GM03348 (cell line): Measurements from ENCODE around the gene C19orf25.

Source experiments
- DNase-seq: peaks from one replicate; pipeline ENCODE4 v3.0.0; 2012; ENCODE audit warnings: low spot score

Gene C19orf25

GRCh38 chr19:1466461-1467214 is 12.4 kb downstream of the C19orf25 start:
- DNase-seq, result no peak

- no peak for DNase-seq
Observed at GRCh38 chr19:1466018-1466460, 13.0 kb downstream of the C19orf25 start.

GRCh38 chr19:1465191-1466016 is 13.6 kb downstream of the C19orf25 start:
- peak; percentile 56 for DNase-seq

GRCh38 chr19:1461862-1462261 is 17.2 kb downstream of the C19orf25 start:
- DNase-seq, result no peak

- no peak for DNase-seq
Observed at GRCh38 chr19:1460033-1460995, 18.7 kb downstream of the C19orf25 start.

GRCh38 chr19:1459479-1459878 is 19.5 kb downstream of the C19orf25 start:
- no peak for DNase-seq

- DNase-seq, result no peak
Observed at GRCh38 chr19:1457892-1458291, 21.1 kb downstream of the C19orf25 start.

- DNase-seq, result no peak
Observed at GRCh38 chr19:1457031-1457739, 21.8 kb downstream of the C19orf25 start.

GRCh38 chr19:1456121-1456900 is 22.7 kb downstream of the C19orf25 start:
- DNase-seq, result no peak

GRCh38 chr19:1455336-1456120 is 23.5 kb downstream of the C19orf25 start:
- DNase-seq, result peak; percentile 79

GRCh38 chr19:1455002-1455335 is 24.0 kb downstream of the C19orf25 start:
- DNase-seq, result no peak

- peak; percentile 31 for DNase-seq
Observed at GRCh38 chr19:1453525-1454364, 25.3 kb downstream of the C19orf25 start.

- DNase-seq, result no peak
Observed at GRCh38 chr19:1452802-1453524, 26.1 kb downstream of the C19orf25 start.

GRCh38 chr19:1451916-1452801 is 26.9 kb downstream of the C19orf25 start:
- no peak for DNase-seq

GRCh38 chr19:1450735-1451731 is 28.0 kb downstream of the C19orf25 start:
- no peak for DNase-seq
